HCT116 (cell line): ENCODE measurements around the gene UBE2E2.

Source experiments
- CEBPB ChIP-seq: IDR thresholded peaks from 2 replicates; pipeline ENCODE4 v1.6.1; 2012; ENCODE audit warnings: low read depth
- ELF1 ChIP-seq: IDR thresholded peaks from 2 replicates; pipeline ENCODE4 v1.6.1; 2012; ENCODE audit warnings: low read depth, borderline replicate concordance
- ZNF274 ChIP-seq: fragments of 200-500 bp; sonication (Bioruptor generic); IDR thresholded peaks from 2 replicates; pipeline ENCODE4 v1.6.1; 2014; ENCODE audit warnings: mild to moderate bottlenecking, low read depth, low read length, inconsistent platforms
- TF ChIP-seq, protein P1 (sequence below), 3 experiments: fragments of 200-600 bp in 1 of 3; sonication (generic) in 1 of 3; IDR thresholded peaks in 2 of 3; conservative IDR thresholded peaks in 1 of 3; 2 replicates each; pipeline ENCODE4 v1.5.1; 2012 to 2017; ENCODE audit warnings: low read depth in 2 of 3, low read length in 2 of 3, antibody characterized with exemption in 1 of 3, borderline replicate concordance in 1 of 3, control low read depth in 1 of 3, mild to moderate bottlenecking in 1 of 3, mixed read lengths in 1 of 3, mixed run types in 1 of 3, moderate library complexity in 1 of 3; ENCODE audit not compliant: insufficient read depth in 1 of 3
- TF ChIP-seq, protein P2 (sequence below): IDR thresholded peaks from 2 replicates; pipeline ENCODE4 v1.6.1; 2012

DNA sequence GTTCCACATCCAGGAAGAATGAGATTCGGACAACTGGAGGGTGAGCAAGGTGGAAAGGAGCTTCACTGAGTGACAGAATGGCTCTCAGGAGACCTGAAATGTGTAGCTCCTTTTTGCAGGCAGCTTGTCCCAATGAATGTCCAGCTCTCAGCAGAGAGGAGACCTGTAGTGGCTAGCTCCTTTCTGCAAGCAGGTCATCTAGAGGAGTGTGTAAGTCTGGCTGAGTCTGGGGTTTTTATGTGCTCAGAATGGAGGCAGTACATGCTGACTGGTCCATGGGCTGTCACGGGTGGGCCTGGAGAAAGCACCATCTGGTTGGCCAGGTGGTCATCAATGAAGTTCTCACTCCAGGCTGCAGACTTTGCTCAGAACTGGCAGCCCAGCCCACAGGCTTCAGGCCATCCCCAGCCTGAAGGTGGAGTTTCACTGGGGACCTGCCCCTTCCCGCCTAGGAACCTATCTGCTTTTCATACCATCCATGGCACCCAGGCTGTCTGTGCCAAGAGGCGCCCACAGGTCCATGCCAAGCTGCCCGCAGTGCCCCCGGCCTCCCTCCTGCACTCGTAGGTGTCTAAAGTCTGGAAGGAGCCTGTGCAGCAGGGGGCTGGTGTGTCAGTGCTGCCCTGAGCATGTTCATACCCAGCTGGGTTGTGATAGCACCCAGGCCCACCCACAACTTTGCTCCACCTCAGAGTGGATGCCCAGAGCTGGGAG lies 276.6 kb downstream of the UBE2E2 start:
- TF ChIP-seq, protein P1, sequence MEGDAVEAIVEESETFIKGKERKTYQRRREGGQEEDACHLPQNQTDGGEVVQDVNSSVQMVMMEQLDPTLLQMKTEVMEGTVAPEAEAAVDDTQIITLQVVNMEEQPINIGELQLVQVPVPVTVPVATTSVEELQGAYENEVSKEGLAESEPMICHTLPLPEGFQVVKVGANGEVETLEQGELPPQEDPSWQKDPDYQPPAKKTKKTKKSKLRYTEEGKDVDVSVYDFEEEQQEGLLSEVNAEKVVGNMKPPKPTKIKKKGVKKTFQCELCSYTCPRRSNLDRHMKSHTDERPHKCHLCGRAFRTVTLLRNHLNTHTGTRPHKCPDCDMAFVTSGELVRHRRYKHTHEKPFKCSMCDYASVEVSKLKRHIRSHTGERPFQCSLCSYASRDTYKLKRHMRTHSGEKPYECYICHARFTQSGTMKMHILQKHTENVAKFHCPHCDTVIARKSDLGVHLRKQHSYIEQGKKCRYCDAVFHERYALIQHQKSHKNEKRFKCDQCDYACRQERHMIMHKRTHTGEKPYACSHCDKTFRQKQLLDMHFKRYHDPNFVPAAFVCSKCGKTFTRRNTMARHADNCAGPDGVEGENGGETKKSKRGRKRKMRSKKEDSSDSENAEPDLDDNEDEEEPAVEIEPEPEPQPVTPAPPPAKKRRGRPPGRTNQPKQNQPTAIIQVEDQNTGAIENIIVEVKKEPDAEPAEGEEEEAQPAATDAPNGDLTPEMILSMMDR (IDR thresholded peaks at IDR 0.05 in 2 of 3, conservative IDR thresholded peaks at IDR 0.05 in 1 of 3; ENCODE audit: borderline replicate concordance in 1 of 3, insufficient read depth in 1 of 3, low read depth in 2 of 3, low read length in 2 of 3), result no peak
- no peak for TF ChIP-seq ZNF274
- no peak for TF ChIP-seq CEBPB
- TF ChIP-seq, protein P2, sequence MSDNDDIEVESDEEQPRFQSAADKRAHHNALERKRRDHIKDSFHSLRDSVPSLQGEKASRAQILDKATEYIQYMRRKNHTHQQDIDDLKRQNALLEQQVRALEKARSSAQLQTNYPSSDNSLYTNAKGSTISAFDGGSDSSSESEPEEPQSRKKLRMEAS, result no peak
- TF ChIP-seq ELF1, result no peak
